ENCODE measurements around the gene PSIP1. TPM values are rescaled to one million over a fixed set of nuclear protein-coding genes. Genes with fewer than 3 reads are reported as not detected.

Gene PSIP1
- total and polyA plus RNA-seq, 9 of the 15 experiments (the other 6 are each of a cell fraction or from before 2014, with no cell fraction given) = 18.8 to 119 (median 59.9) TPM

- FAIRE-seq = no peak
- in situ Hi-C loops (cut with MboI) (no loop called here), intact Hi-C loops (cut with micrococcal nuclease) (no loop called here)
- no peak for DNase-seq (ENCODE audit: extremely low read depth in 1 of 4, low spot score in 3 of 4)
- no peak overlapping the region for H3K4me3 ChIP-seq
- POLR2A ChIA-PET = no interaction called here
- no peak overlapping the region for H3K9ac ChIP-seq (ENCODE audit: insufficient read depth in 1 of 2, low read depth in 2 of 2, low read length in 2 of 2)
- H3K9me1 ChIP-seq (ENCODE audit: control insufficient read depth, insufficient read depth, low read length) = no peaks in the 10 kb centered on the region
- H3K4me2 ChIP-seq (ENCODE audit: insufficient read depth, low read length) = no peak overlapping the region
- TF ChIP-seq CREM (IDR thresholded peaks at IDR 0.05; ENCODE audit: low read depth) = no peak
- no peak for TF ChIP-seq RBBP5 (IDR thresholded peaks at IDR 0.05; ENCODE audit: borderline replicate concordance, insufficient read depth, low read length, poor library complexity, severe bottlenecking)
- TF ChIP-seq, protein P1, sequence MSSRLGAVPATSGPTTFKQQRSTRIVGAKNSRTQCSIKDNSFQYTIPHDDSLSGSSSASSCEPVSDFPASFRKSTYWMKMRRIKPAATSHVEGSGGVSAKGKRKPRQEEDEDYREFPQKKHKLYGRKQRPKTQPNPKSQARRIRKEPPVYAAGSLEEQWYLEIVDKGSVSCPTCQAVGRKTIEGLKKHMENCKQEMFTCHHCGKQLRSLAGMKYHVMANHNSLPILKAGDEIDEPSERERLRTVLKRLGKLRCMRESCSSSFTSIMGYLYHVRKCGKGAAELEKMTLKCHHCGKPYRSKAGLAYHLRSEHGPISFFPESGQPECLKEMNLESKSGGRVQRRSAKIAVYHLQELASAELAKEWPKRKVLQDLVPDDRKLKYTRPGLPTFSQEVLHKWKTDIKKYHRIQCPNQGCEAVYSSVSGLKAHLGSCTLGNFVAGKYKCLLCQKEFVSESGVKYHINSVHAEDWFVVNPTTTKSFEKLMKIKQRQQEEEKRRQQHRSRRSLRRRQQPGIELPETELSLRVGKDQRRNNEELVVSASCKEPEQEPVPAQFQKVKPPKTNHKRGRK (tag; IDR thresholded peaks at IDR 0.05) = no peak
- TF ChIP-seq C11orf30 (IDR thresholded peaks at IDR 0.05; ENCODE audit: low read depth) = no peak
- TF ChIP-seq DMBX1 (CRISPR knock-in tag; IDR thresholded peaks at IDR 0.05; ENCODE audit: borderline replicate concordance) = no peak
- no peak for TF ChIP-seq BRCA1 (IDR thresholded peaks at IDR 0.05)
- no peak for TF ChIP-seq BRCA1 (CRISPR knock-in tag; IDR thresholded peaks at IDR 0.05)
- TF ChIP-seq, protein P2, sequence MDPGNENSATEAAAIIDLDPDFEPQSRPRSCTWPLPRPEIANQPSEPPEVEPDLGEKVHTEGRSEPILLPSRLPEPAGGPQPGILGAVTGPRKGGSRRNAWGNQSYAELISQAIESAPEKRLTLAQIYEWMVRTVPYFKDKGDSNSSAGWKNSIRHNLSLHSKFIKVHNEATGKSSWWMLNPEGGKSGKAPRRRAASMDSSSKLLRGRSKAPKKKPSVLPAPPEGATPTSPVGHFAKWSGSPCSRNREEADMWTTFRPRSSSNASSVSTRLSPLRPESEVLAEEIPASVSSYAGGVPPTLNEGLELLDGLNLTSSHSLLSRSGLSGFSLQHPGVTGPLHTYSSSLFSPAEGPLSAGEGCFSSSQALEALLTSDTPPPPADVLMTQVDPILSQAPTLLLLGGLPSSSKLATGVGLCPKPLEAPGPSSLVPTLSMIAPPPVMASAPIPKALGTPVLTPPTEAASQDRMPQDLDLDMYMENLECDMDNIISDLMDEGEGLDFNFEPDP (CRISPR knock-in tag; IDR thresholded peaks at IDR 0.05) = no peak
- TF ChIP-seq ELF4 (CRISPR knock-in tag; IDR thresholded peaks at IDR 0.05) = no peak
- TF ChIP-seq SMARCC2 (IDR thresholded peaks at IDR 0.05; ENCODE audit: low read depth) = no peak
- no peak for TF ChIP-seq PTRF (tag; IDR thresholded peaks at IDR 0.05)
- TF ChIP-seq ATF1 (CRISPR knock-in tag; IDR thresholded peaks at IDR 0.05) = no peak
- no peak for TF ChIP-seq ATF1 (tag; IDR thresholded peaks at IDR 0.05)
- TF ChIP-seq, protein P3, sequence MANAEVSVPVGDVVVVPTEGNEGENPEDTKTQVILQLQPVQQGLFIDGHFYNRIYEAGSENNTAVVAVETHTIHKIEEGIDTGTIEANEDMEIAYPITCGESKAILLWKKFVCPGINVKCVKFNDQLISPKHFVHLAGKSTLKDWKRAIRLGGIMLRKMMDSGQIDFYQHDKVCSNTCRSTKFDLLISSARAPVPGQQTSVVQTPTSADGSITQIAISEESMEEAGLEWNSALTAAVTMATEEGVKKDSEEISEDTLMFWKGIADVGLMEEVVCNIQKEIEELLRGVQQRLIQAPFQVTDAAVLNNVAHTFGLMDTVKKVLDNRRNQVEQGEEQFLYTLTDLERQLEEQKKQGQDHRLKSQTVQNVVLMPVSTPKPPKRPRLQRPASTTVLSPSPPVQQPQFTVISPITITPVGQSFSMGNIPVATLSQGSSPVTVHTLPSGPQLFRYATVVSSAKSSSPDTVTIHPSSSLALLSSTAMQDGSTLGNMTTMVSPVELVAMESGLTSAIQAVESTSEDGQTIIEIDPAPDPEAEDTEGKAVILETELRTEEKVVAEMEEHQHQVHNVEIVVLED (CRISPR knock-in tag; IDR thresholded peaks at IDR 0.05) = no peak
- no TSS peak for BruUV-seq (replicated peaks)
- H3K4me1 ChIP-seq (replicated peaks in 1 of 2; ENCODE audit: control insufficient read depth in 2 of 2, insufficient read depth in 2 of 2, low read length in 2 of 2) = peaks cover 0 to 3% of the 10 kb centered on the region in 2 experiments; a peak in 1 of 5 replicates
- H3K27me3 ChIP-seq (ENCODE audit: control insufficient read depth in 2 of 2, insufficient read depth in 2 of 2, low read length in 2 of 2) = no peaks in the 10 kb centered on the region
- H2AFZ ChIP-seq (ENCODE audit: low read depth, low read length) = no peak overlapping the region
- no peak overlapping the region for H3K27ac ChIP-seq (ENCODE audit: extremely low read depth, low read depth, low read length)
- no peaks in the 10 kb centered on the region for H4K20me1 ChIP-seq (replicated peaks; ENCODE audit: control insufficient read depth, insufficient read depth, low read length)
- WGBS (ENCODE audit: insufficient coverage, low coverage, missing lambda C conversion rate) = 17% methylated on average over 2 of the region's 2 CpGs
- H3K9me3 ChIP-seq (replicated peaks; ENCODE audit: control insufficient read depth, insufficient read depth, low read depth, low read length) = no peaks in the 10 kb centered on the region
- no peaks in the 10 kb centered on the region for H3K79me2 ChIP-seq (ENCODE audit: control insufficient read depth, insufficient read depth, low read length)
- H3K36me3 ChIP-seq (ENCODE audit: control insufficient read depth, insufficient read depth, low read length) = no peaks in the 10 kb centered on the region
- CTCF ChIA-PET (ENCODE audit: low intra/inter-chr PET ratio) = no interaction called here
- no peak for ATAC-seq
Measured at GRCh38 chr9:15525958-15526357, 15.2 kb upstream of the PSIP1 start.

Measured in K562 (cell line).